Ovary (tissue), 3 donors: ENCODE data around the gene PAX2.

Experiments
- CTCF ChIP-seq, 3 donors: fragments of 450-650 bp in 2 of 3; fragments of 200-600 bp in 1 of 3; IDR thresholded peaks; one replicate each; pipeline versions ENCODE4 v1.5.1 to v1.8.0; 2016 to 2022; ENCODE audit warnings: antibody characterized with exemption in 3 of 3, mild to moderate bottlenecking in 1 of 3
- EP300 ChIP-seq: sonication (generic); formaldehyde crosslinking; IDR thresholded peaks from one replicate; pipeline ENCODE4 v1.6.1; 2017; ENCODE audit warnings: antibody characterized with exemption
- POLR2A ChIP-seq: fragments of 450-650 bp; IDR thresholded peaks from one replicate; pipeline ENCODE4 v1.6.1; 2017; ENCODE audit warnings: antibody characterized with exemption, mild to moderate bottlenecking, moderate library complexity
- donor health status: DM: no; HTN: no; CAD: no.

- TF ChIP-seq CTCF (IDR thresholded peaks at IDR 0.05), result no peak
- no peak for TF ChIP-seq POLR2A
- TF ChIP-seq EP300, result no peak
Observed at GRCh38 chr10:100859484-100859763, 114.0 kb downstream of the PAX2 start.
